Measurements from ENCODE around the gene CNIH2.
A peak's percentile ranks its signal among the peaks of the same experiment; 100 is the strongest.

CNIH2 gene

GRCh38 chr11:66278363-66279091, 552 bp downstream of the CNIH2 start:
- DNase-seq (ENCODE audit: low spot score), result peak; percentile 68

GRCh38 chr11:66279092-66279734, 1.2 kb downstream of the CNIH2 start:
- no peak for DNase-seq (ENCODE audit: low spot score)

GRCh38 chr11:66280428-66280827, 2.5 kb downstream of the CNIH2 start:
- DNase-seq (ENCODE audit: low spot score), result no peak

- no peak for DNase-seq (ENCODE audit: low spot score)
Observed at GRCh38 chr11:66281001-66281400, 3.0 kb downstream of the CNIH2 start.

GRCh38 chr11:66281776-66282467, 3.9 kb downstream of the CNIH2 start:
- no peak for DNase-seq (ENCODE audit: low spot score)

- DNase-seq (ENCODE audit: low spot score), result peak; percentile 99
Observed at GRCh38 chr11:66282468-66283455, 4.8 kb downstream of the CNIH2 start.

GRCh38 chr11:66283461-66284105, 5.6 kb downstream of the CNIH2 start:
- DNase-seq (ENCODE audit: low spot score), result no peak

- no peak for DNase-seq (ENCODE audit: low spot score)
Observed at GRCh38 chr11:66284526-66285078, 6.6 kb downstream of the CNIH2 start.

- no peak for DNase-seq (ENCODE audit: low spot score)
Observed at GRCh38 chr11:66285250-66285947, 7.4 kb downstream of the CNIH2 start.

GRCh38 chr11:66286699-66287098, 8.7 kb downstream of the CNIH2 start:
- no peak for DNase-seq (ENCODE audit: low spot score)

GRCh38 chr11:66287211-66287888, 9.4 kb downstream of the CNIH2 start:
- no peak for DNase-seq (ENCODE audit: low spot score)

GRCh38 chr11:66287889-66288670, 10.1 kb downstream of the CNIH2 start:
- no peak for DNase-seq (ENCODE audit: low spot score)

- DNase-seq (ENCODE audit: low spot score), result peak; percentile 99
Observed at GRCh38 chr11:66288671-66289547, 10.9 kb downstream of the CNIH2 start, which contains the start of gene YIF1A. Gene YIF1A (minus strand): TSS chr11:66289143. CDS start chr11:66288985, 158 bp downstream.

- peak; percentile 77 for DNase-seq (ENCODE audit: low spot score)
Observed at GRCh38 chr11:66289548-66290329, 11.8 kb downstream of the CNIH2 start.

GRCh38 chr11:66290330-66290621, 12.3 kb downstream of the CNIH2 start:
- no peak for DNase-seq (ENCODE audit: low spot score)

- no peak for DNase-seq (ENCODE audit: low spot score)
Observed at GRCh38 chr11:66291303-66291705, 13.3 kb downstream of the CNIH2 start.

Data from CD4-positive, alpha-beta T cell treated with Interleukin-2 at 100 ng/mL for 4 hours (primary cell).